Erythroblast (primary cell): ENCODE measurements around the gene REG4.

Experiments
- DNase-seq, 2 experiments: peaks; one replicate each; lab custom pipeline; 2025; lab: John Stamatoyannopoulos, UW
- GATA1 ChIP-seq: IDR thresholded peaks from 2 replicates; pipeline ENCODE4 v1.6.1; 2011; ENCODE audit warnings: low read depth, mild to moderate bottlenecking, control low read depth, low read length, moderate library complexity
- POLR2A ChIP-seq: IDR thresholded peaks from 2 replicates; pipeline ENCODE4 v1.6.1; 2011; ENCODE audit warnings: mild to moderate bottlenecking, low read length

The REG4 gene

DNA sequence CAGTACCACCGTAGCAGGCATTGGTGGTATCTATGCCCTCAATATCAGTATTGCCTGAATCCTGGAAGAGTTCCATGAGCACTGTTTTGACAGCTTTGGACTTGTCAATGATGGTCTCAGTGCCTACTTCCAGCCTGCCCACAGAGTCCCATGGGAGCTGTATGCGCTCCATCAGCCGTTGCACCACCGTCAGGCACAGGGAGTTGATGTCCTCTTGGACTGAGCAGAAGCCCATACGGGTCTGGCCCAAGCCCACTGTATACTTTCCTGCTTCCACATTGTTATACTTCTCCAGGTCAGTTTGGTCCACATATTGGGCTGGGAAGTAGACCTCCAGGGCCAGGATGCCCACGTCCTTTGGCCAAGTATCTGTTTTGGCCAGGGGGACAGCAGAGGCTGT is 47.0 kb downstream of the REG4 start:
- no peak for TF ChIP-seq POLR2A
- no peak for TF ChIP-seq GATA1
- DNase-seq = no peak

- DNase-seq = no peak
- TF ChIP-seq POLR2A (no peak), GATA1 (no peak)
These were observed 48.3 kb downstream of the REG4 start for GRCh38 chr1:119762953-119763352.

- no peak for DNase-seq
- TF ChIP-seq POLR2A (no peak), GATA1 (no peak)
These were observed 48.9 kb downstream of the REG4 start for GRCh38 chr1:119762409-119762808.

DNA sequence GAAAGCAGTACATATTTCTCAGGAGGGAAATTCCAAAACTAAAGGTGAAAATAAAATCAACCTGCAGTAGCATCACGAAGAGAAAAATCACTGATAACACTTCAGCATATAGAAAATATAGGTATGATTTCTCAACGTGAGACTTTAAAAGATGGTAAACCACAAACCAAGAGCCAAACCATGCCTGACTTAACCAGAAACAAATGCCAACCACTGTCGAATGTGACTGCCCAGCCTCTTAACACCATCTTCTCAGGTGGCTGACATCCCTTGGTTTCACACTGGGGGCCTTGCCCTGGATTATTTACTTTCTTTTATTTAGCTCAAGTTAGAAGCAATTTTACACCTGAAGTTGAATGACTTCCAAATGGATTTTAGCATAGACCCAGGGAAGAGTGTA is 52.7 kb downstream of the REG4 start:
- no peak for TF ChIP-seq POLR2A
- TF ChIP-seq GATA1 = no peak
- DNase-seq = no peak

- DNase-seq = no peak
- no peak for TF ChIP-seq GATA1
- TF ChIP-seq POLR2A = no peak
These were observed 58.7 kb downstream of the REG4 start for GRCh38 chr1:119752592-119752991.

DNA sequence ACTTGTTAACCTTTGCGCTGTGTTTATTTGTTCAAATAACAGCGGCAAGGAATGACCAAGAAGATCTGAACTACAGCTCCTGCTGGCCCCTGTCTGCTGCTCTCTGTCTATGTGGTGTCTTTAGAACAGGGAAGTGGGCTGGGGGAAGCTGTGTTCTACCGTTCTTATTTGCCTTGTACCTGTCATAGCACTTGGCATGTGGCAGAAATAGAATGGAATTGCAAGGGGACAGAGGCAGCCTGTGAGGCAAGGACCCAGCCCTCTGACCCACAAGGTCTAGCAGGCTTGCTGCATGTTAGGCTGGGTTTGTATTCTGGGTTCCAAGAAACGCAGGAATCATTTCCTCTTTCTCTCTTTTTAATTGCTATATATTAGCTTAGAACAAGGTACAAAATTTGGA is 63.2 kb downstream of the REG4 start:
- DNase-seq = no peak
- TF ChIP-seq POLR2A (no peak), GATA1 (no peak)

GRCh38 chr1:119747451-119747850 is 63.8 kb downstream of the REG4 start:
- no peak for TF ChIP-seq GATA1
- TF ChIP-seq POLR2A = no peak
- DNase-seq = no peak

GRCh38 chr1:119745034-119745433 is 66.2 kb downstream of the REG4 start:
- TF ChIP-seq GATA1 = no peak
- no peak for TF ChIP-seq POLR2A

GRCh38 chr1:119744598-119744942 is 66.7 kb downstream of the REG4 start:
- no peak for DNase-seq

More at GRCh38 chr1:119745034-119745433, 66.2 kb downstream of the REG4 start:
- no peak for DNase-seq

More at GRCh38 chr1:119744598-119744942, 66.7 kb downstream of the REG4 start:
- TF ChIP-seq POLR2A (no peak), GATA1 (no peak)
